ENCODE measurements around the gene MRPL10. TPM values are rescaled to one million over a fixed set of nuclear protein-coding genes. Genes with fewer than 3 reads are reported as not detected.

MRPL10 gene
- total RNA-seq: 12.5 TPM

GRCh38 chr17:47831003-47831933 lies at the start of gene MRPL10, which contains the start of gene LRRC46:
MRPL10 (minus strand) TSS chr17:47831541; CDS start chr17:47831511, 30 bp downstream.
LRRC46 (plus strand) TSS chr17:47831670; CDS start chr17:47831990, 320 bp downstream.

DNA sequence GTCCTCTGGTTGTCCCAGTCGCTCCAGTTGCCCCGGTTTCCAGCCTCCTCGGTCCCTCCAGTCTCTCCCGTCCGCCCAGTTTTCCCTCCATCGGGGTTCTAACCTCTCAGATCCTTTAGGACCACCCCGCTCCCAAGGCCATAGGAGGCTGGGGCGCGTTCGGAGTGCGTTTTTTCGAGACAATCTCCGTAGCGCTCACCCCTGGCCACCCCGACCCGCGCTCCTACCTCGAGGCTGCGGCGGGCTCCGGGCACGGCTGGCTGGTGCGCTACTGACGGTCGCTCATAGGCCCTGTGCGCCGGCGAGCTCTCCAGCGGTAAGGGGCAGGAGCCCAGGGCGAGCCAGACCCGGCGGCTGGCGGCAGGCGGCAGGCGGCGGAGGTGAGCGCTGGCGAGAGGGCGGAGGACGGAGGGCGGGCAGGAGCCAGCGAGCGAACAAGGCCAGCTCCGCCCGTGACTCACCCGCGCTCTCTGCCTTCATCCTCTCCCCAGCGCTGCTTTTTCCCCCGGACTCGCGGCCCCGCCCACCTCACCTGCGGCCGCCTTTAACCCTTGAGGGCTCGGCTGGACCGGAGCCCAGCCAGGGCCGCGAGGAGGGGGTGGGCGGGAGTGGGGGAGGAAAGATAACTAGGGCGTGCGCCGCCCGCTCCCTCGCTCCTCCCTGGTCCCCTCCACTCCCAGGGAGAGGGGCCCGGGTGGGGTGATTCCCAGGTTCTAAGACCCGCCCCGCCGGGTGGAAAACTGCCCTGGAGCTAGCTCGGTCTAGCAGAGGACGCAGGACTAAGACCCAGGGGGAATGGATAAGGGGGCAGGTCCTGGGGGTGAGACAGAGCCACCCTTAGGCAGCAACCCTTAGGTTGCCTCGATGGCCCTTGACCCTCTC lies 19.6 kb upstream of the MRPL10 start, which contains the start of gene SP6:
Gene SP6 (minus strand): TSS at position 472 of the 882 bp plus-strand sequence. CDS start 2,734 bp downstream, outside the sequence.

DNA sequence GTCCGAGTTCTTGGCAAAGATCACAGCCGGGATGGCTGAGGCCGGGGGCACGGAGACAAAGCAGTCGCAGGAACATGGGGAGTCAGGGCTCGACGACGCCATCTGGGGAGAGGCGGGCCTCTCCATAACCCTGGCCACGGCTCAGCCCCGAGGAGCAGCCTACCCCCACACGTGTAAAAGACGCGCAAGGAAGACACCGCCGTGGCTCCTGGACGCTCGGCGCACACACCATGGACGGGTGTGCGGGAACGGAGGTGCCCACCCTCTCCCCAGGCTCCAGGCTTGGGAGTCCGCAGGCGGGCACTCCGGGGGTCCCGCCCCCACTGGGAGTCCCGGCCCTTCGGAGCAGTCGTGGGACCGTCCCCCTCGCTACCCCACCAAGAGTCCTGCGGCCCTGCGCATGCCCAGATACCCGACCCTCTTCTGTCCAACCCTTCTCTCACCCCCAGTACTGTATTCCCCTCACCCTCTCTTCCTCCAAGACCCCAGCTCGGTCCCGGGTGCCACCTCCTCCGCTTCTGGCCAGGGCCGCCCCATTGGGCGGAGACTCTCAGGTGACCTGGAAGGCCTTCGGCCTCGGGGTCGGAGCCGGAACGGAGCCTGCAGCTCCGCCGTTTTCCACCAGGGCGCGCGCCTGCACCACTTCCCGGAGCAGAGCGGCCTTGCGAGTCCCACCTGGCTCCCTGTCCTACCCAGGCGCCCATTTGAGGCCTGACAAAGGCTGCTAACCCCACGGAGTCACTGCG lies 9.6 kb upstream of the MRPL10 start, which contains the start of gene SCRN2:
Gene SCRN2 (minus strand): TSS at position 532 of the 746 bp plus-strand sequence. CDS start 430 bp downstream, at position 102.

GRCh38 chr17:47821424-47822391 lies 9.6 kb downstream of the MRPL10 start, which contains the start of gene OSBPL7:
OSBPL7 (minus strand) TSS chr17:47821794; CDS start chr17:47820278, 1,516 bp downstream.

Other genes starting within 250 kb of the MRPL10 start
- gene KPNB1, start 181.6 kb downstream of the MRPL10 start, total RNA-seq: 159 TPM
- gene TBKBP1, start 137.4 kb downstream of the MRPL10 start, total RNA-seq: 15.2 TPM
- 0.23 TPM for gene TBX21, start 98.3 kb downstream of the MRPL10 start, total RNA-seq
- 6.7 TPM for gene OSBPL7, start 9.7 kb downstream of the MRPL10 start, total RNA-seq
- gene LRRC46, start 129 bp upstream of the MRPL10 start, total RNA-seq: 1.6 TPM
- 20.5 TPM for gene SCRN2, start 9.7 kb upstream of the MRPL10 start, total RNA-seq
- 0.23 TPM for gene SP6, start 19.6 kb upstream of the MRPL10 start, total RNA-seq
- 0.46 TPM for gene SP2, start 64.7 kb upstream of the MRPL10 start, total RNA-seq
- 18.7 TPM for gene PNPO, start 110.0 kb upstream of the MRPL10 start, total RNA-seq
- not detected for gene PRR15L, start 126.3 kb upstream of the MRPL10 start, total RNA-seq
- gene CDK5RAP3, start 139.6 kb upstream of the MRPL10 start, total RNA-seq: 58.4 TPM
- 1.2 TPM for gene COPZ2, start 206.3 kb upstream of the MRPL10 start, total RNA-seq
- 76.1 TPM for gene NFE2L1, start 216.8 kb upstream of the MRPL10 start, total RNA-seq